ENCODE data around the gene ARHGAP31.

- TF ChIP-seq CHD7 (IDR thresholded peaks at IDR 0.05; ENCODE audit: insufficient replicate concordance, low read length) (no peak), BCL11A (IDR thresholded peaks at IDR 0.05; ENCODE audit: low read depth in 2 of 2, low read length in 2 of 2) (no peak), SIX5 (IDR thresholded peaks at IDR 0.05; ENCODE audit: low read depth, low read length) (no peak), EZH2 (IDR thresholded peaks at IDR 0.05; ENCODE audit: low read depth, low read length, severe bottlenecking) (no peak), POLR2A (IDR thresholded peaks at IDR 0.05; ENCODE audit: control extremely low read depth in 1 of 2, low read depth in 2 of 2, low read length in 2 of 2) (no peak), CHD2 (IDR thresholded peaks at IDR 0.05; ENCODE audit: low read length) (no peak), MAX (IDR thresholded peaks at IDR 0.05) (no peak), CTCF (IDR thresholded peaks at IDR 0.05; ENCODE audit: control extremely low read depth in 1 of 3, insufficient read depth in 1 of 3, low read depth in 1 of 3, low read length in 3 of 3) (no peak), JUND (IDR thresholded peaks at IDR 0.05; ENCODE audit: low read length) (no peak), SIN3A (conservative IDR thresholded peaks at IDR 0.05 in 1 of 2, IDR thresholded peaks at IDR 0.05 in 1 of 2; ENCODE audit: low read depth in 1 of 2, low read length in 2 of 2) (no peak), ATF3 (IDR thresholded peaks at IDR 0.05; ENCODE audit: insufficient read depth, low read depth, low read length) (no peak), E2F6 (IDR thresholded peaks at IDR 0.05) (no peak), RAD21 (IDR thresholded peaks at IDR 0.05 in 1 of 2, conservative IDR thresholded peaks at IDR 0.05 in 1 of 2; ENCODE audit: low read depth in 2 of 2, low read length in 2 of 2) (no peak), POLR2AphosphoS5 (IDR thresholded peaks at IDR 0.05; ENCODE audit: low read depth, low read length) (no peak)
These were observed 162.3 kb downstream of the ARHGAP31 start for GRCh38 chr3:119456469-119456868.

Data from H1 (cell line).